Hepatocyte (in vitro differentiated cells): ENCODE results near the gene NUDT14.

Experiments
- CTCF ChIP-seq: fragments of 200-600 bp; sonication (generic); IDR thresholded peaks from 2 replicates; pipeline ENCODE4 v1.5.1; 2016; ENCODE audit warnings: antibody characterized with exemption, mild to moderate bottlenecking; ENCODE audit not compliant: poor library complexity
- EZH2phosphoT487 ChIP-seq: fragments of 200-600 bp; sonication (generic); IDR thresholded peaks from one replicate; pipeline ENCODE4 v1.6.1; 2018; ENCODE audit warnings: antibody characterized with exemption, mild to moderate bottlenecking, low read depth, moderate library complexity; ENCODE audit not compliant: unreplicated experiment, severe bottlenecking

DNA sequence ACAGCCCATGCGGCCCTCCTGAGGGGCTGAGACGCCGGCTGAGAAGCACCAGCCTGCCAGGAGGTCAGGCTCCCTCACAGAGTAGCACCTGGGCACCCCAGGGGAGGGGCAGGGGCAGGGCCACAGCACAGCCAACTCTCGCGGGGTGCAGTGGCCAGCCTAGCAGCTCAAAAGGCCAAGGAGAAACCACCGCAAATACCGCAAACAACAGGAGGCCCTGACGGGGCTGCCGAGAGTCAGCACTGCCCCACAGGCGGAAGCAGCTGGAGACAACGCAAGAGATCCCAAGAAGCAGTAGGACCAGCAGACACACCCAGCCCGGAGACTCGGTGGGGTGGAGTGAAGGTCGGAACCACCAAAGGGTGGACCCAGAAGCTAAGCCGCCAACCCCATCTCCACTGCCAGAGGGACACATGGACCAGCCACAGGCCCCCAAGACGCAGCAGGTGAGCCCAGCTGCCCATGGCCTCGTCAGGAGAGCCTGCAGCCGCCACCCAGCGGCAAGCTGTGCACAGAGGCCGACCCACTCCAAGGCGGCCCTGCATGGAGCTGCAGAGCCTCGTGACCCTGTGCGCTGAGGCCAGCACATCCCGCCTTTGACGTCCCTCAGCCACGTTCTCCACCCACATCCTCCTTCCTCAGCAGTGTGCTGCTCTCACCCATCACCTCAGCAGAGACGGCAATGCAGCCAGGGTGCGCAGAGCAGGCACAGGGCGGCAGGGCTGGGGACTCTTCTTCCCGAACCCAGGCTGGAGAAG is 35.6 kb upstream of the NUDT14 start:
- no peak for TF ChIP-seq CTCF
- no peak for TF ChIP-seq EZH2phosphoT487
